GM12874 (cell line): ENCODE measurements around the gene PIF1.

Experiments
- CTCF ChIP-seq: IDR thresholded peaks from 2 replicates; pipeline ENCODE4 v1.5.1; 2011; ENCODE audit warnings: low read depth, mild to moderate bottlenecking, control low read depth, low read length, moderate library complexity; ENCODE audit not compliant: insufficient read depth

PIF1 gene

GRCh38 chr15:64783796-64784195 lies 41.7 kb downstream of the PIF1 start:
- no peak for TF ChIP-seq CTCF

GRCh38 chr15:64782751-64783150 lies 42.7 kb downstream of the PIF1 start:
- TF ChIP-seq CTCF: no peak

- TF ChIP-seq CTCF: no peak
Observed at GRCh38 chr15:64781299-64781698, 44.1 kb downstream of the PIF1 start.

- TF ChIP-seq CTCF: no peak
Observed at GRCh38 chr15:64780600-64781156, 44.8 kb downstream of the PIF1 start.

- TF ChIP-seq CTCF: no peak
Observed at GRCh38 chr15:64779630-64780029, 45.8 kb downstream of the PIF1 start.

- TF ChIP-seq CTCF: no peak
Observed at GRCh38 chr15:64779024-64779423, 46.4 kb downstream of the PIF1 start.

GRCh38 chr15:64776402-64776786 lies 49.1 kb downstream of the PIF1 start:
- TF ChIP-seq CTCF: no peak
